GM18517 (cell line): ENCODE data around the gene GABRB1.

Source experiments
- ATAC-seq: cut with Tn5 transposase; IDR thresholded peaks from one replicate; pipeline ENCODE4 v1.9.1; 2021; ENCODE audit warnings: mild to moderate bottlenecking, moderate library complexity; ENCODE audit not compliant: unreplicated experiment

Gene GABRB1

DNA sequence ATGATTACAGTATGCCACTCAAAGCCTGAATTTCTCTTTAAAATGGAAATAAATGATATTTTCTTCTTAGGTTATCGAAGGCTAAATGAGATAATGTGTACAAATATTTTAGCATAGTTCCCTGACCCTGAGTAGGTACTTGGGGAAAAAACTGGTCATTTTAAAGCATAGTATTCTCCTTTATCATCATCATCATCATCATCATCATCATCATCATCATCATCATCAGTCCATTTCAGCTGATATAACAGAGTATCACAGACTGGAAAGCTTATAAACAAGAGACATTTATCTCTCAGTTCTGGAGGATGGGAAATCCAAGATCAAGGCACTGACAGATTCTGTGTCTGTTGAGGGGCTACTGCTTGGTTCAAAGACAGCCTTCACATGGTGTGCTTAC, 13.9 kb downstream of the GABRB1 start:
- no peak for ATAC-seq

GRCh38 chr4:47049347-47049746, 18.0 kb downstream of the GABRB1 start:
- no peak for ATAC-seq

DNA sequence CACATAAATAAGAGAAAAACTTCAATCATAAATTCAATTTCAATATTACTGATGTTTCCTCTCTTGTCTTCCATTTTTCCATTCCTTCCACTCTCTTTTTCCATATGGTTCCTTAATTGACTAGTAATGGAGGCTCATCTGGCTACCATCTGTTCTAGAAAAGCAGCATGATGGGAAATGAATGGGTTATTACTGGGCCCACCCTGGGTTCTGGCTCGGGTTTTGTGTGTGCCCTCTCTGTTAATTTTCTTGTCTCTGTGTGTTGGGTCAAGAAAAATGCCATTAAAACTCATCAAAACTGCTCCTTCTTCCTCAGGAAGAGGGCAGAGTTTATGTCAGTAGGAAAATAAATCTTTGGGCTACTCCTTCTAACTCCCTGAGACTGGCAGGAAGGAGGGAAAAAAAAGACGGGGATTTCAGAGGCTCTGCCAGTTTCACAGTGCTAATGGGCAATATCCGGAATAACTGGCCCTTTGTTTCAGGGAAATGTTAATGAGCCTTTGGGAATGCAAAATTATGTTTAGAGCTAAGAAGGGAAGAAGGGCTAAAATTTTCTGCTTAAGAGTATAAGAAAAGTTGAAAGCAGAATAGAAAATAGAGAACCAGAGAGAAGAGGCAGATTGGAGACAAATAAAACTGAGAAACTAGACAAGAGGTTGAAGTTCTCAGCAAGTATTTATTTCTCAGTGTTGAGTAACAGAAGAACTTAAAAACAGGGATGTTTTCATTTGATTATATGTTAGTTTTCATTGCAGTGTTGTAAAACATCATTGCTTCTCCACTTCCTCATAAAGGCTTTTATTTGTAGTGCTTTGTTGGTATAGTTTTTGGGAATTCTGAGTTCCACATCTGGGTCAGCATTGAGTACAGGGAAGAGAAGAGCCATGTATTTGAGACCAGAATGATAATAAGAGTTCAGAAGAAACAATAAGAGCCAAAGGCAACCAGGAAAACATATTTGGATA, 19.7 kb downstream of the GABRB1 start:
- ATAC-seq, result no peak

- no peak for ATAC-seq
Observed at GRCh38 chr4:47053485-47053884, 22.1 kb downstream of the GABRB1 start.

- no peak for ATAC-seq
Observed at GRCh38 chr4:47054130-47054529, 22.8 kb downstream of the GABRB1 start.

GRCh38 chr4:47057991-47058390, 26.6 kb downstream of the GABRB1 start:
- ATAC-seq, result no peak

DNA sequence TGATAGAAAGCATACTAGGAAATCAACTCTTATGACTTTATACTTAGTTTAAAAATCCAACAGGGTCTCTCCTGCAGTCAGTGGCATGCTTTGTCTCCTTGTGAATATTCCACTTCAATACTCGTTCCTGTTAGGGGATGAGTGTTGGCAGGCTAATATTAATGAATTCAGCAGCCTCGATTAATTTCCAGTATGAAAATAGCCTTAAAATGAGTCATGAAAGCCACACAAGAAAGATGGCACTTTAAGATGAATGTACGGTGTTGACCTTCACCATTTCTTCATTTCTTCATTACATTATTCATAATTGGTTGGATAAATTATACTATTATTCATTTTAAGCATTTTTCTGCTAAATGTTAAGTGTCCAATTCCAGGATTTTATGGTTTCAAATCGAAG, 29.2 kb downstream of the GABRB1 start:
- no peak for ATAC-seq

GRCh38 chr4:47061435-47061834, 30.1 kb downstream of the GABRB1 start:
- no peak for ATAC-seq

- no peak for ATAC-seq
Observed at GRCh38 chr4:47065051-47065481, 33.7 kb downstream of the GABRB1 start.

DNA sequence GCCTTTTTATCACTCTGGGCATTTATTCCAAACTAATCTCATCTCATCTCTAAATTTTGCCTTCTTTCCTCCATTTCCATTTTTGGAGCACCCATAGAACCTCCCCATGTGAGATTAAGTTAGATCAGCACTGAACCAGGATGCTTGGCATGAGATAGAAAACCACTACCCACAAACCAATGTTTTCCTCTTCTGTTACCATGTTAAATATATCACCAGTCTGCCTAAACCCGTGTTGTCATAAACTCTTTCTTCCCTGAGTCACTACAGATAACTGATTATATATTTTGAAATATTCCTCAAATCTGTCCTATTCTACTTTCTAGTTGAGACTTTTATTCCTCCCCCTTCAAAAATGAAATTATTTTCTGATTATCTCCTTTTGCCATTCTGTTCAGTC, 37.6 kb downstream of the GABRB1 start:
- ATAC-seq, result no peak

GRCh38 chr4:47071901-47072341, 40.6 kb downstream of the GABRB1 start:
- no peak for ATAC-seq

DNA sequence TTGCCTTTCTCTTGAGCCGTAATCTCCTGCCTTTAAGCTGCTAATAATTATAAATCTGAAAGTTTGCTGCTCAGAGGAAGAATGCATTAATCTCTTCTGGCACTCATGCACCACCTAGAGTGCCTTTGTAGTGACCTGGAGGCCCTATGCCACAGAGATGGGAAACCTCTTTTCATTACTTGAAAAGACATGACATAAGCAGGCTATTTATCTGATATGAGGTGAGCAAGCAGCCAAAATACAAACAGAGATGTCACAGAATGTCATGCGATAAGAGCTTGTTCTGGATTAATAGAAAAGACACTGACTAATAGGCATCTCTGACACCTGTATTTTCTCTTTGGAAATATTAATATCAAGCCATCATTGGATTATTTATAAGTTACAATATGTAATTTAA, 42.3 kb downstream of the GABRB1 start:
- ATAC-seq, result no peak

- ATAC-seq, result no peak
Observed at GRCh38 chr4:47074816-47075215, 43.4 kb downstream of the GABRB1 start.

DNA sequence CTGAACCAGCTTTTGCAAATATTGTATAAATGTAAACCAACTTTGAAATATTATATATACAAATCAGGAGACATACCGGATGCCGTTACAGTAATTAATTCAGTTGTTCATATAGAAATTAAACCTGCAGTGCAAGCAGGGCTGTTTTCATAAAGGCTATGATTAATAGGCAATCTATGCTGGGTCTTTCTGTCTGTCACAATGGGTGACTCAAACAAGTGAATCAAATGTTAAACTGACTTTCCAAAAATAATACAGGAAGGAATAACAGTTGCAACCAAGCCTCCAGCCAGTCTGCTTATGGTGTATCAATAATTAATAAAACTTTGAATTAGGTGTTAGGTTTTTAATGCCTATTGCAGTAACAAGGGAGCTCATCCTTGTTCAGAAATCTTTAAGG, 43.9 kb downstream of the GABRB1 start:
- ATAC-seq, result no peak

DNA sequence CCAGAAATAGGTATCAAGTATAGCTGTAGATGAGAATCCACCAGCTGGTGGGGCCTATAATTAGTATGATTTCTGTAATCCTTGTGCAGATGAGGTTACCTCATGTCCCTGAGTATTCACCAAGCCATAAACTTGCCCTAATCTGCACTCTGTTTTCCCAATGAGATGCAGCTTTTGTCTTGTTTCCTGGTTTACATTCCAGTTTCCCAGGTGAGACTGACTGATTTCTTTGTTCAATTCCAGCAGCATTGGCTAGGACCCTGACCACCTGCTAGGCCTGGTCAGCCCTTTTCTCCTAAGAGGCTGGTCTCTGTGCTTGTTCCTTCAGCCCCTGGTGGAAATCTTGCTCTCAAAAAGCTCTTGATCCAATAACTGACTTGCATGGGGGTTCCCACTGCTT, 44.6 kb downstream of the GABRB1 start:
- ATAC-seq, result no peak

DNA sequence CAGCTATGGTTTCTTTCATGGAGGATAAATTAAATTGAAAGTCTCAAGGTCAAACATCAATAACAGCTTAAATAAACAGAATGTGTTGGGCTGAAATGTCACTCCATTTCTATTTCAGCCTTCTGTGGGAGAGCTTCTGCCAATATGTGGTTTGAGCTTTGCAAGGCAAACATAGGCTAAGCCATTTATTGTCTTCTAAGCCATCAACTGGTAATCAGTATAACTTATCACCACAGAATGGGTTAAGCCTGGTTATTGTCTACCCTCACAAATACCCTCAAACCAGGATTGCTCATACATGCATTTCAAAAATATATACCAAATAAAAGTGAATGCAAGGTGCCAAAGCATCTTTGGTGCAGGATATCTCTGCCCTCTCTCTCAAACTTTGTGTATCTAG, 52.7 kb downstream of the GABRB1 start:
- ATAC-seq, result no peak

DNA sequence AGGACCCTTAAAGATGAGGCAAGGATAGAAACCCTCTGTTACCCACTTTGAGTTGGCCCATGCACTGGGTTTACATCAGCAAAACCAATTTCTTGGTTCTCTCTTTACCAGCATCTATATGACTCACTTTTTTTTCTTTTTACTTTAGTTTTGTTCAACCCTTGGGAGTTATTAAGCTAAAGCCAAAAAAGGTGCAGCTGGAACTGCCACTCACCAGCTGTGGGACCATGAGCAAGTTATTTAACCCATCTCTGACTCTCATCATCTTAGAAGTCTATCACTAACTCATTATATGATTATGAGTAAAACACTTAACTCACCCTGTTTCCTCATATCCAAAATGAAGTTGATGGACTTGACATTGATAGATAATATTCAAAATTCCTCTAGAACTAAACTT, 53.4 kb downstream of the GABRB1 start:
- ATAC-seq, result no peak

DNA sequence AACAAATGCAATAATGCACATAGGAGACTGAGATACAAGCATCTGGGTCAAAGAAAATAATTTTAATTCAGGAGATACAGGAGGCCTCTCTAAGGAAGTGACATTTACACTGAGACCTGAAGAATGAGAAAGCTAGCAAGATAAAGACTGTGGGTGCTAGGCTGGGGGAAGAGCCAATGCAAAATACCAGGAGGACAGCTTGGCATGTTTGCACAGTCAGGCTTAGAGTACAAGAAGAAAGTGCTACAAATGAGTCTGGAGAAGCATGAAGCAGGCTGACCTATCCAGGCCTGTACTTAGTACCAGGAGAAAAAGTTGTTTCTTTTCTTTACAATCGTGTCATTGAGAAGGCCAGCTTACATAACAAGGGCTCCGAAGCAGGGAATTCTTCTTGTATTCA, 56.9 kb downstream of the GABRB1 start:
- ATAC-seq, result no peak

GRCh38 chr4:47095884-47096283, 64.5 kb downstream of the GABRB1 start:
- no peak for ATAC-seq

GRCh38 chr4:47101453-47101852, 70.1 kb downstream of the GABRB1 start:
- no peak for ATAC-seq

DNA sequence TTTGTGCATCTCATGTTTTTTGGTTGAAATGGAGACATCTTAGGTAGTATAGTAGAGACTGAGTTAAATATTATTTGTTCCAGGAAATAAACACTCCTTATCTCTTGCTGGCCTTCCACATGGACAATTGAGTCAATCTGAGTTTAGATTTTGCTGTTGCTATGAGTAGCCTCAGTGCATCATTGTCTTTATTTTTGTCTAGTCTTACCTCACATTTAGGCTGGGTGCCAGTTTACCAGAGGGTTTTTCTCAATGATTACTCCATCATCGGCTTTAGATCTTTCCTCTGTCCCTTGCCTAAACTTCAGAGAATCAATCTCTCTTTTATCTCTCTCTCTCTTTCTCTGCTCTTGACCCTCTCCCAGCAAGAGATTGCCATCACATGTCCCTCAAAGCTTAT, 73.6 kb downstream of the GABRB1 start:
- ATAC-seq, result no peak

DNA sequence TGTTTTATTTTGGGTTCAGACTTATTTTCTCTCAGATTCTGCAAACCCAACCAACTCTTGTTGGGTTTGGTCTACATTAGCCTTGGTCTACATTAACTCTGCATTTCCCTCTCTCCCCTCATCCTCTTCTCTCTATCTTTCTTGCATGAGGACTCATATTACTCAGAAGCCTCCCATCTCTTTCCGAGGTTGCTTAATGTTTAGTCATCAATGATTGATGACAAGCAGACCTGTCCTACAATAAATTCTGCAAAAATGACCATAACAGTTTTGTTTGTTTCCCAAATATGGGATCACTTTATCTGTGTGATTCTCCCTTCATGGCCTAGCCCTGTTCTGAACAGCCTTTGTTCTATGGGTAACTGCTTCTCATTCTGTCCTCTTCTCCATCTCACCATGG, 75.2 kb downstream of the GABRB1 start:
- ATAC-seq, result no peak

DNA sequence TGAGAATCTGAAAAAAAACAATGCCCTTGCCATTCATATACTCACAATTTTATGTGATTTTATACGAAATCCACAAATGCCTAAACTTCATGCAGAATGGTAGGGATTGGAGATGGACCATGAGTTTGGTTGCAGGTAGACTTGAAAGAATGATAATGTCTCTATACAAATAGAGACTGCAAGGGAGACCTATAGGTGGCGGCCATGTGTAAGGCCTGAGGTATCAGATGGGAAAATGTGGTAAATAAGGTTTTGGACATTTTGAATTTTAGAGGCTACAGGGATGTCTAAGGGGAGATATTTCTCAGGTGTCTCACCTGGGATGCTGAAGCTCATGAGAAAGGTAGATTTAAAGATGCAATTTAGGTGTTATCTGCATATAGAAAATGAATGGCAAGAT, 78.0 kb downstream of the GABRB1 start:
- no peak for ATAC-seq
